GM21381 (cell line): ENCODE measurements around the gene OLFM1.
"Not testable (repeated sequence)": the region's sequence is repeated elsewhere in the genome, so short reads cannot be mapped to it uniquely, and the experiment has no call there.

ENCODE experiments used
- ATAC-seq: cut with Tn5 transposase; IDR thresholded peaks from one replicate; pipeline ENCODE4 v1.9.1; 2021; ENCODE audit warnings: mild to moderate bottlenecking, moderate library complexity; ENCODE audit not compliant: unreplicated experiment

The OLFM1 gene

DNA sequence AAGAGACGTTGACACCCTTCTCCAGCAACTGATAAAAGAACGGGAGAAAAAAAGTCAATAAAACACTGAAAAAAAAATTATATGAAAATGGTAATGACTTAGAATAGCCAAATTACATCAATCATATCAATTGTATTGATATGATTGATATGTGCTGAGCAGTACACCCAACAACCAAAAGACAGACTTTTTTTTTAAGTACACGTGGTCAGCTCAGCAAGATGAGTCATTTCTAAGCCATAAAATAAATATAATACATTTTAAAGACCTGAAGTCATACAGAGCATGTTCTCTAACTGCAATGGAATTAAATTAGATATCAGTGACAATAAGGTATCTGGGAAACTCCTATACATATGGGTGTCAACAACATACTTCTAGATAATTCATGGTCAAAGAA lies 30.9 kb upstream of the OLFM1 start:
- ATAC-seq, result no peak

DNA sequence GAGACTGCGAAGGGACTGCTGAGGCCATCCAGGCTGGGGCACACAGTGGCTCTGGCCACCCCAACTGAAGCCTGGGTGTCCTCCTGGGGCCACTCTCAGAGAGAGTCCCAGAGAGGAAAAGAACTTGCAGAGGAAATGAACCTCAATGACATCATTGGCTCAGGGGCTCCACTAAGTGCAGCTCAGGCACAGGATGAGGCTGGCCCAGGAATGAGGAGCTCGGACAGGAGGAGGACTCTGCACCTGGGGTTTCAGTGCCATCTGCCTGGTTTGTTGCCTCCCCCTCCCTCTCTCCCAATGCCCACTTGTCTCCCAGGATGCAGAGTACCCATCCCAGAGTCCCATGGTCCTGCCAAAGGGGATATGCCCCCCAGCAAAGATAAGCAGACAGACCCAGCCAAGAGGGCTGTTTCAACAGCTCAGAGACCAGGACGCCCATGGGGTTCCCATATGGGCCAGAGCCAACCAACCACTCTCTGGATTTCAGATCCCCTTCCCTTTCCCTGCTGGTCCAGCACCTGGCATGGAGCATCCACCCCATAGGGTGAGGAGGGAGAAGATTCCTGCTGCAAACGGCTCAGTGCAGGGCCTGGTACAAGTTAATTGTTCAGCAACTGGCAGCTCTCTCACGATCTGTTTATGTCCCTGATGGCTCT lies 26.9 kb upstream of the OLFM1 start:
- ATAC-seq, result no peak

DNA sequence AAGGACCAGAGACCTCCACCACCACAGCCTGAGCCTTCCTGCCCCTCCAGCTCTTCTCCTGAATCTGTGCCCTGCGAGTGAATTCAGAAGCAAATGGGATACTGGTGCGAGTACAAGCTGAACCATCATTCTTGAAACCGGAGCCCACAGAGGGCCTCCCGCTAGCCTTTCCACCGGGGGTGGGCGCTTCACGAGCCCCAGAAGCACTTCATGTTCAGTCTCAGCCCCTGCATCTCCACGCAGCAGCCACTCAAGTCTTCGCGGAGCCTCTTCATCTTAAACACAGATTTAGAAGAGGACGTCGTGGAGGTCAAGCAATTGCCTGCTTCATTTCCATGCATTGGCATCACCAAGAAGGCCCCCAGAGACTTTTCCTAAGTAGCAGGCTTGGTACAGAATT lies 26.0 kb upstream of the OLFM1 start:
- ATAC-seq, result no peak

DNA sequence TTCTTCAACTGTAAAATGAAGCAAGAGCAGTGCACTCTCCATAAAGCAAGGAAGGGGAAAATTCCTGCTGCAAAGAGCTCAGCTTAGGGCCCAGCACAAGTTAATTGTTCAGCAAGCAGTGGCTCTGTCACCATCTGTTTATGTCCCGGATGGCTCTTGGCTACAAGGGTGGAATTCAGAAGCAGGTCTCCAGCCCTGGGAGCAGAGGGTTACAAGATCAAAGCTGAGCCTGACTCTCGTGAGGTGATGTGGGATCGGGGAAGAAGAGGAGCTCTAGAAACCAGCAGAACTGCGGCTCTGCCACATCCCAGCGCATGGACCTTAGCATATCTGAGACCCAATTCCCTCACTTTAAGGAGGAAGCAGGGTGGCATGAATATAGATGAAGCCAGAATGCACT lies 25.2 kb upstream of the OLFM1 start:
- ATAC-seq, result no peak

DNA sequence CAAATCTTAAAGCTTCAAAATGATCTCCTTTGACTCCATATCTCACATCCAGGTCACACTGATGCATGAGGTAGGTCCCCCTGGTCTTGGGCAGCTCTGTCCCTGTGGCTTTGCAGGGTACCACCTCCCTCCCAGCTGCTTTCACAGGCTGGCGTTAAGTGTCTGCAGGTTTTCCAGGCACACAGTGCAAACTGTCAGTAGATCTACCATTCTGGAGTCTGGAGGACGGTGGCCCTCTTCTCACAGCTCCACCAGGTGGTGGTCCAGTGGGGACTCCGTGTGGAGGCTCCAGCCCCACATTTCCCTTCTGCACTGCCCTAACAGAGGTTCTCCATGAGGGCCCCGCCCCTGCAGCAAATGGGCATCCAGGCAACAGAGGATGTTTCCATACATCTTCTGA lies 24.0 kb upstream of the OLFM1 start:
- ATAC-seq, result not testable (repeated sequence)

DNA sequence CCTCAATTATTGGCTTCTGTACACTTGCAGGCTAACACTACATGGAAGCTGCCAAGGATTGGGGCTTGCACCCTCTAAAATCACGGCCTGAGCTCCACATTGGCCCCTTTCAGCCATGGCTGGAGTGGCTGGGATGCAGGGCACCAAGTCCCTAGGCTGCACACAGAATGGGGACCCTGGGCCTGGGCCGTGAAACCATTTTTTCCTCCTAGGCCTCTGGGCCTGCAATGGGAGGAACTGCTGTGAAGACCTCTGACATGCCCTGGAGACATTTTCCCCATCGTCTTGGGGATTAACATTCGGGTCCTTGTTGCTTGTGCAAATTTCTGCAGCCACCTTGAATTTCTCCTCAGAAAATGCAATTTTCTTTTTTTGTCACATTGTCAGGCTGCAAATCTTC lies 23.6 kb upstream of the OLFM1 start:
- ATAC-seq, result not testable (repeated sequence)

DNA sequence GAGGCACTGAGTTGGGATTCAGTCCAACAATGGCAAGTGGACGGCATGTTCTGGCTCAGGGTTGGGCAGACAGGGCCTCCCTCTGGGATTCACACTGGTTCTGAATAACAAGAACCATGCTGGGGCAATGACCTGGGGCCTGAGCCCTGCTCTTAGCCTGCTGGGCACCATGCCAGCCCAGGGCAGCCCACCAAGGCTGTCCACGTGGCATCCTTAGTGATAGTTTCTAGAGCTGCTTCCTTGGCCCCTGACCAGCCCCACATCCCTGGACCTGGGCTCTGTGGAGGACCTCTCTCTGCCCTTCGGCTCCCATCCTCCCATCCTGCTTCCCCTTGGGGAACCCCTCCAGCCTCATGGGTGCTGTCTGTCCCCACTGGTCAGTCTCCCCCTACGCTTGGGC lies 22.3 kb upstream of the OLFM1 start:
- no peak for ATAC-seq

DNA sequence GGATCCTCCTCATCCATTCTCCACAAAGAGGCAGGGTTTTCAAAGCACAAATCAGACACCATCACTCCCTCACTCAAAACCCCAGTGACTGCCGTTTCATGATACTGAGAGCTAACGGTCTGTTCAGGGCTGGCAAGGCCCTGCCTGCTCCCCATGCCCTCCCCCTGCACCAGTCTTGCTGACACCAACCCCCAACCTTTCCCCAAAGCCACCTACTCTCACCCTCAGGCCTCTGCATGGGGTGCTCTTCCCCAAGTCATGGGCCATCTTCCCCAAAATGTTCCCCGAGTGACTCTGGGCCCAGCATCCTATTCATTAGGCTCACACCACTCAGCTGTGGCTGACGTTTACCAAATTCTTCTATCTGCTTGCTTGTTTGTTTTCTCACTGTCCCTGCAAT lies 21.7 kb upstream of the OLFM1 start:
- ATAC-seq, result no peak

DNA sequence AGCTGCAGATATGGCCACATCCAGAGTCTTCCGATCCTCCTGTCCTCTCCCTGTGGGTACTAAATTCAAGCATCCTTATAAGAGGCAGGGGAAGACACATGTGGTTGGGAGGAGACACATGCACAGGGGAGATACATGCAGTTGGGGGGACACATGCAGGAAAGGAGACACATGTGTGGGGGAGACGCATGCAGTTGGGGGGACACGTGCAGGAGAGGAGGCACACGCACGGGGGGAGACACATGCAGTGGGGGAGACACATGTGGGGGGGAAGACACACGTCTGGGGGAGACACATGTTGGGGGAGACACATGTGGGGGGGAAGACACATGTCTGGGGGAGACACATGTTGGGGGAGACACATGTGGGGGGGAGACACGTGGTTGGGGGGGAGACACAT lies 21.2 kb upstream of the OLFM1 start:
- ATAC-seq, result no peak

DNA sequence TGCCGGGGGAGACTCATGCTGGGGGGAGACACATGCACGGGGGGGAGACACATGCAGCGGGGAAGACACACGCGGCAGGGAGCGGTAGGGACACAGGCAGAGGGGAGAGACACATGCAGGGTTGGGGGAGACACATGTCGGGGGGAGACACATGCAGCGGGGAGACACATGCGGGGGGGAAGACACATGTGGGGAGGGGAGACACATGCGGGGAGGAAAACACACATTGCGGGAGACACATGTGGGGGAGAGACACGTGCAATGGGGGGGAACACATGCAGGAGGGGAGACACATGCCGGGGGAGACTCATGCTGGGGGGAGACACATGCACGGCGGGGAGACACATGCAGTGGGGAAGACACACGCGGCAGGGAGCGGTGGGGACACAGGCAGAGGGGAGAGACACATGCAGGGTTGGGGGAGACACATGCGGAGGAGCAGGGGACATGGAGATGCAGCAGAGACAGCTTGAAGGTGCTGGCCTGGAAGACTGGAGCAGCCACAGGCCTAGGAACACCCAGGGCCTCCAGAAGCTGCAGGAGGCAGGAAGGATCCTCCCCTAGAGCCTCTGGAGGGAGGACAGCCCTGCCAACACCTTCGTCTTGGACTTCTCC lies 20.3 kb upstream of the OLFM1 start:
- no peak for ATAC-seq

DNA sequence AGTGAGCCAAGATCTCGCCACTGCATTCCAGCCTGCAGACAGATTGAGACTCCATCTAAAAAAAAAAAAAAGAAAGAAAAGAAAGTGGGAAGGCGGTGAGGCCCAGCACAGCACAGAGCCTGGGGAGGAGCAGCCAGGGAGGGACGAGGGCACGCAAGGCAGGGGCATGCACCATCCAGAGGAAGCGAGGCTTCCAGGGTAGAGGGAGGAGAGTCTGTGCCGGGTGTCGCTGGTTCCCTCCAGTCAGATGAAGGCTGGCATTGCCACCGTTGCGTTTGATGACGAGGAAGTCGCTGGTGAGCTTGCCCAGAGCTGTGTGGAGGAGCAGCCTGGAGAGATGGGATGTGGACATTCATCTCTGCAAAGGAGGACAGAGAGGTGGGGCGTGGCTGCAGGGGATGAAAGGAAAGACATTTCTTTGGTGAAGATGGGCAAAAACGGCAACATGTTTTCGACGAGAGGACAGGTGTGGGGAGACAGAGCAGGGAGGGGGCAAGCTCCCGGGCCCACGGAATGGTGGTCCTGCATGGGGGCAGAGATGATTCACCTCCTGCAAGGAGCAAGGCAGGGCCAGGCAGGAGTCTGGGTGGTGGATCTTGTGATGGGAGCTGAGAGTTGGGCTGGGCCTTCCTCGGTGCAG lies 18.6 kb upstream of the OLFM1 start:
- ATAC-seq, result no peak

DNA sequence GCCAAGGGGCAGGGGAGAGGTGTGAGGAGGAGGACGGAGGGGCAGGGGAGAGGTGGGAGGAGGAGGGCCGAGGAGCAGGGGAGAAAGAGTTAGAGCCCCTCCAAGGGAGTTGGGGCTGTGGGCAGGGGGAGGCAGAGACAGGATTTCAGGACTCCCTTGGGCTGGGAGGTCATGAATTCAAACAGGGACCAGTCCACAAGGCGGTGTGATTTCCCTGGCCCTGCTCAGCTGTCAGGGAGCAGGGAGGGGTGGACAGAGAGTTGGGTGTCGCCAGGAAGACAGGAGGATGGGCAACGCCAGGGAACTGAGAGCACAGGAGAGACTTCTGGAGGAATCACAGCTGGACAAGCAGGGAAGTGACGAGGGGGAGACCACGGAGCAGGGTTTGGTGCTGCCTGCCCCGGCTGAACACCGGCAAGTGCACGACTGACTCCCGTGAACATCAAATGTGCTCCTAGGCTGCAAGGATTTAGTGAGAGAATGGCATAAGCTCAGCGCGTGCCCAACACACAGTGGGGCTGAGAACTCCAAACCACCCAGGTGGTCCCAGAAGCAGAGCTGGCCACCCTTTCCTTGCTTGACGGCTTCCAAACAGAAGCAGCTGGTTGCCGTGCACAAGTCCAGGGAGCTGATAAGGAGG lies 17.8 kb upstream of the OLFM1 start:
- no peak for ATAC-seq

DNA sequence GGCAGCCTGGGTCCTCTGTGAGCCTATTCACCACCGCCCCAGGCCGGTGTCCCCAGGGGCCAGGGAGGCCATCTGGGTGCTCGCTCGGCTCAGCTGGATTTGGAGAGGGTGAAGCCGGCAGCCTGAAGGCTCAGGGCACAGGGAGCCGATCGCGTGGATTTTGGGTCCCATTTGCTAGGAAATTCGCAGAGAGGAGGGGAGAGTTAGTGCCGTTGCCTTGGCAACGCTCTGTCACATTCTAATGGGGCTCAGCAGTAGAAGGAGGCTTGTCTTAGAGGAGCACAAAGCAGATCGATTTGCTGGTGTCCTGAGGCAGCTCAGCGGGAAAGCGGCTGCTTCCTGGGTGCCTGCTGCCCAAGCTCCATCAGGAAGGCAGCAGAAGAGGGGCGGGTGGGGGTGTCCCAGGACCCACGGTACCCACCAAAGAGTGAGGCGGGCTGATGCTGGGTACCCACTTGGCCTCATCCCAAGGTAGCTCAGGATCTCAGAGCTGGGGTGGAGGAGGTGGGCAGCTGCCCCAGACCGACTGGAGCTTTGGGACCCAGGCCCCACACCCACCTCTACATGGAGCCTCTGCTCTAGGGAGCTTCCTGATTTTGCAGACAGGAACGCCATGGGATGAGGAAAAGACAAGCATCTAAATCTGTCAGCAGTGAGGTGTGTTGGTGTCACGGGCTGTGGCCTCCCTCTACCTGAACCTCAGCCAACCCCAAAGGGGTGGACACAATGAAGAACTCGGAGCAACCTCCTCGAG lies 17.1 kb upstream of the OLFM1 start:
- no peak for ATAC-seq

DNA sequence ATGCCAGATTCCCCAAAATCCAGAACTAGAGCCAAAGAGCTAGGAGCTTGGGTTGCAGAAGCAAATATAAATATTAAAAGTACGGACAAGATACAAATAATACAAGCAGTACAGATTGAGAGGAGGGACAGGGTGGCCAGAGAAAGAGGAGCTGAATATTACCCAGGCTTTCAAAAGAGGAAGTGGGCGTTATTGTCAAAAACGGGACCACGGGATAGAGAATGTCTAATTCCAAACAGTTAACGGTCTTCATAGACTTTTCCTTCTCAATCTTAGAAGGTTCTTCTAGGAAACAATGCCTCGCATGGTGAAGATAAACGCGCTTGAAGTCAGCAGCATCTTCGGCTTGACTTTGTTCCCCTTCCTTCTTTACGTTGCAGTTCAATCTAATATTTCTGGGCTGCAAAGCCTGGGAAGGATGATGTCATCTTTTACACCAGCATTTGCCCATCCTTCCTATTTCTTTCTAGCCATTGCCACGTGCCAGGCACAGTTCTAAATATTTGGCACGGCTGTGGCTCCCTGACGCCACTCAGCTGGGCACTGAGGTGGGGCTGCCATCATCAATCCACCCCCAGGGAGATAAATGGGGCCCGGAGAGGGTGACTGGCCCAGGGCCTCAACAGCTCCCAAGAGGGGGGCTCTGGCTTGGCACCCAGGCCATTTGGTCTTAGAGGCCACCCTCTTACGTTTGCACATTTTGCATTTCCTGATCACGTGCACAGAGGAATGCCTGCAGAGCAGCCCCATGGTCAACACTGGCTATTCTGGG lies 16.3 kb upstream of the OLFM1 start:
- no peak for ATAC-seq

DNA sequence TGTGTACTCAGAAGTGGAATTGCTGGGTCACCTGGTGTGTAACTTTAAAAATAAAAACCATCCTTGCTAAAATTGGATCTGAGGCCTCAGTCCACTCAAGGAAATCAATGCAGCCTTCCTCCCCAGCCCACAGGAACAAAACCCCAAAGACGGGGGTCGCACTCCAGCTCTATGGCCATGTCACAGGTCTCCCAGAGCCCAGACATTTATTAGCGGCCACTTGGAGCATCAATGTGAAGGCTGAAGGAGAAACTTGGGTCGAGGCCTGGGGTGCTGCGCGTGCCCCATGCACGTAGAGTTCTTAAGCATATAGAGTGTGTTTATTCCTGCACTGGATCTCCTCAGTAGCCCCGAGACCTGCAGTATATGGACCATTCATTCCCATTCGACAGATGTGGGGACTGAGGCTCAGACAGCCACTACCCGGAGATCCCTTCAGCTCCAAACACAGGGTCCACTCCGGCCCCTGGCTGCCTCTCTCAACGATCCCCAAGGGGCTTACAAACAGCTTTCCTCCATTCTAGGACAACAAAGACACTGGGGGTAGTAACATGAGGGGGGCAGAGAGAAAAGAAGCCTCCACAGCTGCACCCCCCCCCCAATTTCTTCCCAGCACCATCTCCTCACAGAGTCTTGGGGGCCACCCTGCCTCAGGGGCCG lies 14.3 kb upstream of the OLFM1 start:
- no peak for ATAC-seq

DNA sequence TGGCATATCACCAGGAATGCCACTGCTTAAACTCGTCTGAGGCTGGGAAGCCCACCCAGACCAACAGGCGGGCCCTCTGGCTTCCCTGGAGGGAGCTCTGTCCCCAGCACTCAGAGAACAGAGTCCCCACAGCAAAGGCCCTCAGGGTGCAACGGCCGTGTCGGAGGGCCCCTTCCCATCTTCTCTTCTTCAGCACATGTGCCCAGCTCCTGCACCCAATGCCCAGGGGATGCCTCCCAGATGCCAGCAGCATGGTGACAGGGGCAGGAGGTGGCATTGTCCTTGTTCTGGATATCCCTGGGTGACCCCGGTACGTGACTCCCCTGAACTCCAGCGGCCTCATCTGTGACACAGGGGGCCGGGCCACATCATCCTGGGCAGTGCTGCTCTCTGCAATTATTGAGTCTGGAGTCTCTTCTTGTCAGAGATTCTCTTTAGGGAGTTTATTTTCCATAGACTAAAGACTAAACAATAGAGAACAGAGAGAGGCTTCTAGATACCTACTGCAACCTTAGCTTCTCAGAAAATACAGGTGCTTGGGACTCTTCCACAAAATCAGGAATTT lies 13.6 kb upstream of the OLFM1 start:
- no peak for ATAC-seq

DNA sequence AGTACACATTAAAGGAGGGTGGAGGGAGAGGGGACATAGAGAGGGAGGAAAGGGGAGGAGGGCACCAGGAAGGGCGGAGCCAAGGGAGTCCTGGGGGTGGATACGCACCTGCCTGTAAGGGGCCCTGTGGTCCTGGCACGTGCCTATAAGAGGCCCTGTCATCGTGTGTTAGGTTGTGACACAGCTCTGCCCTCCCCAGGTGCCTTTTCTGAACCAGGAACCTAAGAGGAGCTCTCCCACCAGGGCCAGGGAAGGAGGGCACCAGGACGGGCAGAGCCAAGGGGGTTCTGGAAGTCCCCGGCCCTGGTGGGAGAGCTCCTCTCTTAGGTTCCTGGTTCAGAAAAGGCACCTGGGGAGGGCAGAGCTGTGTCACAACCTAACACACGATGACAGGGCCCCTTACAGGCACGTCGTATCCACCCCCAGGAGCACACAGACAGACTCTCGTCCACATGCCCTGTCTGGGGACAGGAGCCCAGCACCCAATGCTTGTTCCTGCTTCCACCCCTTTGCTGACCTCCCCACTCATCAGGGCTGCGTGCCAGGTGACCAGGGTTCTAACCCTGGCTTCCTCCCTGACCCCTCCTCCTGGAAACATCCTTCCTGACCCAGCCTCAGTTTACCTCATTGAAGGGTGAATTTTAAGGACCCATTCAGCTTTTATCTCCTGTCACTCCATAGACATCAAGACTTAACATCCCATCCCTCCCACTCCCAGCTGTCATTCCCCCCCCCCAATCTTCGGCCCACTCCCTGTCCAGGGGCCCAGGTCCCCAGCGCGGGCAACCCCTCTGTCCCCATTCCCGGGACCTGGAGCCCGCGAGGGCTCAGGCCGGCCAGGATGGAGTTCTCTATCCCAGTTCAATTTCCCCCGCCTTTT lies 12.9 kb upstream of the OLFM1 start:
- ATAC-seq, result no peak

DNA sequence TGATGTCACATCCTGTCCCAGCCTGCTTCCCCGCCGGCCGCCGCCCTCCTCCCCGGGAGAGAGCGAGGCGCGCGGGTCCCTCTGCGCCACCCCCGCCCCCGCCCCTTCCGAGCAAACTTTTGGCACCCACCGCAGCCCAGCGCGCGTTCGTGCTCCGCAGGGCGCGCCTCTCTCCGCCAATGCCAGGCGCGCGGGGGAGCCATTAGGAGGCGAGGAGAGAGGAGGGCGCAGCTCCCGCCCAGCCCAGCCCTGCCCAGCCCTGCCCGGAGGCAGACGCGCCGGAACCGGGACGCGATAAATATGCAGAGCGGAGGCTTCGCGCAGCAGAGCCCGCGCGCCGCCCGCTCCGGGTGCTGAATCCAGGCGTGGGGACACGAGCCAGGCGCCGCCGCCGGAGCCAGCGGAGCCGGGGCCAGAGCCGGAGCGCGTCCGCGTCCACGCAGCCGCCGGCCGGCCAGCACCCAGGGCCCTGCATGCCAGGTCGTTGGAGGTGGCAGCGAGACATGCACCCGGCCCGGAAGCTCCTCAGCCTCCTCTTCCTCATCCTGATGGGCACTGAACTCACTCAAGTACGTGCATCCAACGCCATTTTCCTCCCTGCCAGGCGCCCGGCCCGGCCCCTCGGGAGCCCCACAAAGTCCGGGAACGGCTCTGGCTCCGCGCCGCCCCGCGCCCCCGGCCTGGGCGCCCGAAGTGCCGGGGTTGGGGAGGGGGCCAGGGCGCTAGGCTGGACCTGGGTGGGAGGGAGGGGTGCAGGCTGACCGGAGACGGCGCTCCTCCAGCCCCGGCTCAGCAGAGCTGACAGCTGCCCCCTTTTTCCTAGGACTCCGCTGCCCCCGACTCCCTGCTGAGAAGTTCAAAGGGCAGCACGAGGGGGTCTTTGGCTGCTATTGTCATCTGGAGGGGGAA lies 12.0 kb upstream of the OLFM1 start:
- no peak for ATAC-seq
